HCT116 (cell line): ENCODE measurements around the gene ESR2. TPM values are rescaled to one million over a fixed set of nuclear protein-coding genes. Genes with fewer than 3 reads are reported as not detected.

Experiments
- ATAC-seq: fragments of 200-7000 bp; cut with Tn5 transposase; 2 replicates; pipeline ENCODE4 v1.9.1; 2020; ENCODE audit warnings: mild to moderate bottlenecking, moderate library complexity
- BruUV-seq: library from RNA; stranded (reverse); fragments of 400-500 nt; replicated peaks from 2 replicates; lab custom pipeline; 2021; lab: Mats Ljungman, UMichigan
- CTCF ChIA-PET: fragments of 300-600 bp; sonication (Branson Sonifier 250); formaldehyde crosslinking; loops from one replicate; lab custom pipeline; 2021; ENCODE audit warnings: antibody characterized with exemption; lab: Charles Lee
- POLR2A ChIA-PET: fragments of 300-600, 350-600 bp; sonication (Branson Sonifier 250); formaldehyde crosslinking; loops from one replicate; lab custom pipeline; 2021; ENCODE audit warnings: antibody characterized with exemption; lab: Charles Lee
- RAD21 ChIA-PET, 2 experiments: fragments of 300-600 bp; sonication (Branson Sonifier 250); formaldehyde crosslinking; loops; one replicate each; lab custom pipeline; 2023; ENCODE audit warnings: low total read pairs in 2 of 2; ENCODE audit not compliant: uncharacterized antibody in 2 of 2, unreplicated experiment in 2 of 2, low non-redundant PET in 1 of 2; lab: Charles Lee
- DNase-seq: peaks from one replicate; pipeline ENCODE4 v3.0.0-alpha.2; 2010; ENCODE audit warnings: low read depth, low spot score
- H2AFZ ChIP-seq: fragments of 200-600 bp; shearing (Covaris generic), sonication (generic); 2 replicates; pipeline ENCODE4 v1.6.1; 2017; ENCODE audit warnings: low read depth, mixed run types, mixed read lengths, antibody characterized with exemption, low read length; ENCODE audit not compliant: poor library complexity, severe bottlenecking
- H3K27ac ChIP-seq: 2 replicates; pipeline ENCODE4 v1.5.1; 2012; ENCODE audit warnings: low read depth, low read length
- H3K27me3 ChIP-seq: fragments of 200-600 bp; sonication (generic); 2 replicates; pipeline ENCODE4 v1.6.1; 2016; ENCODE audit warnings: mixed run types, low read length, mixed read lengths; ENCODE audit not compliant: insufficient read depth
- H3K36me3 ChIP-seq, 2 experiments: fragments of 200-500 bp in 1 of 2; fragments of 200-600 bp in 1 of 2; sonication (Bioruptor generic) in 1 of 2; sonication (generic) in 1 of 2; 2 replicates each; pipeline versions ENCODE4 v1.5.1 to v1.6.1; 2014 to 2016; ENCODE audit warnings: low read length in 2 of 2, inconsistent platforms in 1 of 2, mixed read lengths in 1 of 2, mixed run types in 1 of 2; ENCODE audit not compliant: insufficient read depth in 2 of 2, control insufficient read depth in 1 of 2
- H3K4me1 ChIP-seq, 2 experiments: fragments of 200-600 bp in 1 of 2; sonication (generic) in 1 of 2; 2 replicates each; pipeline versions ENCODE4 v1.5.1 to v1.6.1; 2012 to 2017; ENCODE audit warnings: low read length in 2 of 2, inconsistent platforms in 1 of 2, mild to moderate bottlenecking in 1 of 2, mixed read lengths in 1 of 2, mixed run types in 1 of 2, moderate library complexity in 1 of 2; ENCODE audit not compliant: insufficient read depth in 2 of 2, control insufficient read depth in 1 of 2
- H3K4me2 ChIP-seq: fragments of 200-600 bp; sonication (generic); 2 replicates; pipeline ENCODE4 v1.6.1; 2017; ENCODE audit warnings: mixed run types, low read length, mixed read lengths
- H3K4me3 ChIP-seq, 2 experiments: fragments of 200-600 bp in 1 of 2; sonication (generic) in 1 of 2; replicated peaks in 1 of 2; 2 replicates each; pipeline ENCODE4 v1.5.1; 2011 to 2016; ENCODE audit warnings: low read length in 2 of 2, control low read depth in 1 of 2, low read depth in 1 of 2, mild to moderate bottlenecking in 1 of 2, mixed read lengths in 1 of 2, mixed run types in 1 of 2
- H3K79me2 ChIP-seq: fragments of 200-600 bp; sonication (generic); 2 replicates; pipeline ENCODE4 v1.6.1; 2017; ENCODE audit warnings: mild to moderate bottlenecking, mixed run types, low read length, moderate library complexity, mixed read lengths; ENCODE audit not compliant: insufficient read depth
- H3K9ac ChIP-seq: fragments of 200-600 bp; sonication (generic); 2 replicates; pipeline ENCODE4 v1.6.1; 2016; ENCODE audit warnings: low read length, mixed read lengths
- H3K9me2 ChIP-seq: fragments of 200-600 bp; sonication (generic), shearing (Covaris generic); 2 replicates; pipeline ENCODE4 v1.6.1; 2017; ENCODE audit warnings: mixed run types, mild to moderate bottlenecking, moderate library complexity; ENCODE audit not compliant: insufficient read depth
- H3K9me3 ChIP-seq, 2 experiments: fragments of 200-500 bp in 1 of 2; fragments of 200-600 bp in 1 of 2; sonication (Bioruptor generic) in 1 of 2; sonication (generic) in 1 of 2; 2 replicates each; pipeline ENCODE4 v1.6.1; 2014 to 2017; ENCODE audit warnings: low read length in 2 of 2, mixed read lengths in 2 of 2, inconsistent platforms in 1 of 2, low read depth in 1 of 2, mild to moderate bottlenecking in 1 of 2, mixed run types in 1 of 2, moderate library complexity in 1 of 2; ENCODE audit not compliant: control insufficient read depth in 1 of 2, insufficient read depth in 1 of 2
- H4K20me1 ChIP-seq: fragments of 200-600 bp; sonication (generic), shearing (Covaris generic); 2 replicates; pipeline ENCODE4 v1.6.1; 2017; ENCODE audit warnings: mixed run types, mild to moderate bottlenecking, moderate library complexity; ENCODE audit not compliant: insufficient read depth
- ATF3 ChIP-seq: IDR thresholded peaks from 2 replicates; pipeline ENCODE4 v1.6.1; 2012
- CEBPB ChIP-seq: IDR thresholded peaks from 2 replicates; pipeline ENCODE4 v1.6.1; 2012; ENCODE audit warnings: low read depth
- EGR1 ChIP-seq: IDR thresholded peaks from 2 replicates; pipeline ENCODE4 v1.6.1; 2012; ENCODE audit warnings: low read depth
- ELF1 ChIP-seq: IDR thresholded peaks from 2 replicates; pipeline ENCODE4 v1.6.1; 2012; ENCODE audit warnings: low read depth, borderline replicate concordance
- EZH2 ChIP-seq: fragments of 200-600 bp; sonication (generic); IDR thresholded peaks from 2 replicates; pipeline ENCODE4 v1.6.1; 2017; ENCODE audit warnings: antibody characterized with exemption, mixed run types
- FOSL1 ChIP-seq: IDR thresholded peaks from 2 replicates; pipeline ENCODE4 v1.6.1; 2012; ENCODE audit warnings: low read depth
- POLR2AphosphoS5 ChIP-seq: IDR thresholded peaks from 2 replicates; pipeline ENCODE4 v1.6.1; 2011; ENCODE audit warnings: mild to moderate bottlenecking, low read depth, low read length, moderate library complexity
- RAD21 ChIP-seq: IDR thresholded peaks from 2 replicates; pipeline ENCODE4 v1.6.1; 2012; ENCODE audit warnings: low read depth, mild to moderate bottlenecking
- SP1 ChIP-seq: IDR thresholded peaks from 2 replicates; pipeline ENCODE4 v1.6.1; 2012; ENCODE audit warnings: low read depth
- ZFX ChIP-seq: fragments of 450-650 bp; IDR thresholded peaks from 2 replicates; pipeline ENCODE4 v1.6.1; 2017
- ZNF274 ChIP-seq: fragments of 200-500 bp; sonication (Bioruptor generic); IDR thresholded peaks from 2 replicates; pipeline ENCODE4 v1.6.1; 2014; ENCODE audit warnings: mild to moderate bottlenecking, low read depth, low read length, inconsistent platforms
- intact Hi-C: fragments of 100-400 bp; cut with micrococcal nuclease; formaldehyde crosslinking; loops from 2 replicates; pipeline ENCODE4 v1.10.0; 2022
- total RNA-seq: library from RNA; stranded (reverse); gene quantifications from one replicate; pipeline ENCODE4 v1.2.1, GENCODE V29; 2021; ENCODE audit not compliant: unreplicated experiment
- TF ChIP-seq, protein P1 (sequence below), 3 experiments: fragments of 200-600 bp in 1 of 3; sonication (generic) in 1 of 3; IDR thresholded peaks in 2 of 3; conservative IDR thresholded peaks in 1 of 3; 2 replicates each; pipeline ENCODE4 v1.5.1; 2012 to 2017; ENCODE audit warnings: low read depth in 2 of 3, low read length in 2 of 3, antibody characterized with exemption in 1 of 3, borderline replicate concordance in 1 of 3, control low read depth in 1 of 3, mild to moderate bottlenecking in 1 of 3, mixed read lengths in 1 of 3, mixed run types in 1 of 3, moderate library complexity in 1 of 3; ENCODE audit not compliant: insufficient read depth in 1 of 3
- TF ChIP-seq, protein P2 (sequence below): IDR thresholded peaks from 2 replicates; pipeline ENCODE4 v1.6.1; 2012
- TF ChIP-seq, protein P3 (sequence below): IDR thresholded peaks from 2 replicates; pipeline ENCODE4 v1.6.1; 2012; ENCODE audit warnings: low read depth

Gene ESR2
- total RNA-seq, 1 experiment from 2014 or later, result 0.32 TPM

GRCh38 chr14:64213086-64213485, 81.1 kb downstream of the ESR2 start:
- Histone ChIP-seq H3K4me1 (no peaks in the 10 kb centered on the region), H3K9me3 (no peaks in the 10 kb centered on the region), H3K9ac (no peak overlapping the region), H3K27ac (no peak overlapping the region), H3K9me2 (no peaks in the 10 kb centered on the region), H3K79me2 (no peaks in the 10 kb centered on the region), H3K36me3 (peaks cover 4 to 7% of the 10 kb centered on the region in 2 experiments; a peak in 1 of 4 replicates), H3K4me3 (no peak overlapping the region), H3K27me3 (no peaks in the 10 kb centered on the region), H2AFZ (no peak overlapping the region), H3K4me2 (no peak overlapping the region), H4K20me1 (no peaks in the 10 kb centered on the region)
- RAD21 ChIA-PET, result no interaction called here
- BruUV-seq, result no TSS peak
- ATAC-seq (no peak), DNase-seq (no peak)
- POLR2A ChIA-PET, result no interaction called here
- TF ChIP-seq, protein P1, sequence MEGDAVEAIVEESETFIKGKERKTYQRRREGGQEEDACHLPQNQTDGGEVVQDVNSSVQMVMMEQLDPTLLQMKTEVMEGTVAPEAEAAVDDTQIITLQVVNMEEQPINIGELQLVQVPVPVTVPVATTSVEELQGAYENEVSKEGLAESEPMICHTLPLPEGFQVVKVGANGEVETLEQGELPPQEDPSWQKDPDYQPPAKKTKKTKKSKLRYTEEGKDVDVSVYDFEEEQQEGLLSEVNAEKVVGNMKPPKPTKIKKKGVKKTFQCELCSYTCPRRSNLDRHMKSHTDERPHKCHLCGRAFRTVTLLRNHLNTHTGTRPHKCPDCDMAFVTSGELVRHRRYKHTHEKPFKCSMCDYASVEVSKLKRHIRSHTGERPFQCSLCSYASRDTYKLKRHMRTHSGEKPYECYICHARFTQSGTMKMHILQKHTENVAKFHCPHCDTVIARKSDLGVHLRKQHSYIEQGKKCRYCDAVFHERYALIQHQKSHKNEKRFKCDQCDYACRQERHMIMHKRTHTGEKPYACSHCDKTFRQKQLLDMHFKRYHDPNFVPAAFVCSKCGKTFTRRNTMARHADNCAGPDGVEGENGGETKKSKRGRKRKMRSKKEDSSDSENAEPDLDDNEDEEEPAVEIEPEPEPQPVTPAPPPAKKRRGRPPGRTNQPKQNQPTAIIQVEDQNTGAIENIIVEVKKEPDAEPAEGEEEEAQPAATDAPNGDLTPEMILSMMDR (IDR thresholded peaks at IDR 0.05 in 2 of 3, conservative IDR thresholded peaks at IDR 0.05 in 1 of 3; ENCODE audit: borderline replicate concordance in 1 of 3, insufficient read depth in 1 of 3, low read depth in 2 of 3, low read length in 2 of 3), result no peak
- TF ChIP-seq FOSL1, result no peak
- TF ChIP-seq POLR2AphosphoS5, result no peak
- TF ChIP-seq EZH2, result no peak
- TF ChIP-seq, protein P2, sequence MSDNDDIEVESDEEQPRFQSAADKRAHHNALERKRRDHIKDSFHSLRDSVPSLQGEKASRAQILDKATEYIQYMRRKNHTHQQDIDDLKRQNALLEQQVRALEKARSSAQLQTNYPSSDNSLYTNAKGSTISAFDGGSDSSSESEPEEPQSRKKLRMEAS, result no peak
- no peak for TF ChIP-seq EGR1
- TF ChIP-seq ATF3, result no peak
- TF ChIP-seq ELF1, result no peak
- intact Hi-C loops, result no loop called here
- CTCF ChIA-PET, result no interaction called here

- Histone ChIP-seq H3K27ac (no peak overlapping the region), H3K4me2 (no peak overlapping the region), H3K27me3 (no peaks in the 10 kb centered on the region), H3K9me3 (no peaks in the 10 kb centered on the region), H2AFZ (no peak overlapping the region), H3K4me3 (no peak overlapping the region), H3K79me2 (no peaks in the 10 kb centered on the region), H3K9me2 (no peaks in the 10 kb centered on the region), H4K20me1 (no peaks in the 10 kb centered on the region), H3K9ac (no peak overlapping the region), H3K36me3 (peaks cover 2 to 7% of the 10 kb centered on the region in 2 experiments; a peak in 1 of 4 replicates), H3K4me1 (no peaks in the 10 kb centered on the region)
- CTCF ChIA-PET, result no interaction called here
- DNase-seq (no peak), ATAC-seq (no peak)
- intact Hi-C loops, result no loop called here
- TF ChIP-seq SP1 (no peak), ZNF274 (no peak), ELF1 (no peak), RAD21 (no peak), CEBPB (no peak), EZH2 (no peak), POLR2AphosphoS5 (no peak), ZFX (no peak)
- TF ChIP-seq, protein P3, sequence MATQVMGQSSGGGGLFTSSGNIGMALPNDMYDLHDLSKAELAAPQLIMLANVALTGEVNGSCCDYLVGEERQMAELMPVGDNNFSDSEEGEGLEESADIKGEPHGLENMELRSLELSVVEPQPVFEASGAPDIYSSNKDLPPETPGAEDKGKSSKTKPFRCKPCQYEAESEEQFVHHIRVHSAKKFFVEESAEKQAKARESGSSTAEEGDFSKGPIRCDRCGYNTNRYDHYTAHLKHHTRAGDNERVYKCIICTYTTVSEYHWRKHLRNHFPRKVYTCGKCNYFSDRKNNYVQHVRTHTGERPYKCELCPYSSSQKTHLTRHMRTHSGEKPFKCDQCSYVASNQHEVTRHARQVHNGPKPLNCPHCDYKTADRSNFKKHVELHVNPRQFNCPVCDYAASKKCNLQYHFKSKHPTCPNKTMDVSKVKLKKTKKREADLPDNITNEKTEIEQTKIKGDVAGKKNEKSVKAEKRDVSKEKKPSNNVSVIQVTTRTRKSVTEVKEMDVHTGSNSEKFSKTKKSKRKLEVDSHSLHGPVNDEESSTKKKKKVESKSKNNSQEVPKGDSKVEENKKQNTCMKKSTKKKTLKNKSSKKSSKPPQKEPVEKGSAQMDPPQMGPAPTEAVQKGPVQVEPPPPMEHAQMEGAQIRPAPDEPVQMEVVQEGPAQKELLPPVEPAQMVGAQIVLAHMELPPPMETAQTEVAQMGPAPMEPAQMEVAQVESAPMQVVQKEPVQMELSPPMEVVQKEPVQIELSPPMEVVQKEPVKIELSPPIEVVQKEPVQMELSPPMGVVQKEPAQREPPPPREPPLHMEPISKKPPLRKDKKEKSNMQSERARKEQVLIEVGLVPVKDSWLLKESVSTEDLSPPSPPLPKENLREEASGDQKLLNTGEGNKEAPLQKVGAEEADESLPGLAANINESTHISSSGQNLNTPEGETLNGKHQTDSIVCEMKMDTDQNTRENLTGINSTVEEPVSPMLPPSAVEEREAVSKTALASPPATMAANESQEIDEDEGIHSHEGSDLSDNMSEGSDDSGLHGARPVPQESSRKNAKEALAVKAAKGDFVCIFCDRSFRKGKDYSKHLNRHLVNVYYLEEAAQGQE, result no peak
- RAD21 ChIA-PET, result no interaction called here
- POLR2A ChIA-PET, result no interaction called here
- BruUV-seq, result no TSS peak
Observed at GRCh38 chr14:64212666-64213065, 81.5 kb downstream of the ESR2 start.
